ENCODE results near the gene GRAP2. TPM values are rescaled to one million over a fixed set of nuclear protein-coding genes. Genes with fewer than 3 reads are reported as not detected.
"Not testable (repeated sequence)": the region's sequence is repeated elsewhere in the genome, so short reads cannot be mapped to it uniquely, and the experiment has no call there.

Gene GRAP2
- total and polyA plus RNA-seq, 8 donors: 0.42 to 1.3 (median 0.79) TPM

DNA sequence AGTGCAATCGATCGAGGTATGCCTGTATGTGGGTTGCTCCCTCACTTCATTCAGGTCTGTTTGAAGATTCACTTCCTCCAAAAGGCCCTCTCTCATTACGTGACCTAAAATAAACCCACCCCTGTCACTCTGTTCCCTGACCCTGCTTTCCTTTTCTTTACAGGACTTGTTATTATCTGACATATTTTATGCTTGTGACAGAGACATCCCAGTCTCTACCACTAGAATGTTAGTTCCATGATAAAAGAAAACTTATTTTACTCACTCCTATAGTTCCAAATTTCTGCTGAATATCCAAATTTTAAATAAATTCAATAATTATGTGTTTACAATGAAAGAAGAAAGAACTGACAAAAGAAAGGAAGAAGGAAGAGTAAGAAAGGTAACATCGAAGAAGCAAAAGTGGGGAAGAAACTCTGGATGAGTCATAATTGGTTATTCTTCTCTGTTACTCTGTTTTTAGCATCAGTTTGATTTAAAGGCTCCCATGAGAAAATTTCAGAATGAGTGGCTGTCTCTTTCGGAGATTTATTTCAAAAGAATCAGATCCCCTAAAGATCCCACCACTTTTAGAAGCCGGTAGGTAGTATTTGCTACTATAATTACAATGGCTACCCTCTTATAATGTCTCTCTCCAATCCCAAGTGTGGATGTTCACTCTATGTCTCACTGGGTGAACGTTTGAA, 40.8 kb upstream of the GRAP2 start:
- no peaks in the 10 kb centered on the region for H3K4me1 ChIP-seq
- intact Hi-C loops (cut with DNase I): no loop called here
- H3K4me3 ChIP-seq: no peak overlapping the region
- no peak for TF ChIP-seq CTCF (IDR thresholded peaks at IDR 0.05)
- H3K36me3 ChIP-seq: no peaks in the 10 kb centered on the region
- WGBS, 2 donors: 56 to 68% methylated on average over 7 of the region's 7 CpGs
- no peak overlapping the region for H3K27ac ChIP-seq
- no peaks in the 10 kb centered on the region for H3K9me3 ChIP-seq
- ATAC-seq (no peak), DNase-seq (no peak), FAIRE-seq (no peak)
- peaks cover 0 to 6% (median 0%) of the 10 kb centered on the region in 4 donors for H3K27me3 ChIP-seq

DNA sequence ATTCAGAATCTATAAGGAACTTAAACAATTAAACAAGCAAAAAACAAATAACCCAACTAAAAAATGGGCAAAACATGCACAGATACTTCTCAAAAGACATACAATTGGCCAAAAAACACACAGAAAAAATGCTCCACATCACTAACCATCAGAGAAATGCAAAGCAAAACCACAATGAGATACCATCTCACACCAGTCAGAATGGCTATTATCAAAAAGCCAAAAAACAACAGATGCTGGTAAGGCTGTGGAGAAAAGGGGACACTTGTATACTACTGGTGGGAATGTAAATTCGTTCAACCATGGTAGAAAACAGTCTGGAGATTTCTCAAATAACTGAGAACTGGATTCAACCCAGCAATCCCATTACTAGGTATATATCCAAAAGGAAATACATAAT, 32.1 kb upstream of the GRAP2 start:
- intact Hi-C loops (cut with DNase I): no loop called here
- Histone ChIP-seq H3K9me3 (no peaks in the 10 kb centered on the region), H3K27me3 (no peaks in the 10 kb centered on the region), H3K4me3 (no peak overlapping the region), H3K36me3 (no peaks in the 10 kb centered on the region), H3K4me1 (peaks cover 0 to 5% (median 4%) of the 10 kb centered on the region in 3 donors), H3K27ac (no peak overlapping the region)
- no peak for TF ChIP-seq CTCF (IDR thresholded peaks at IDR 0.05)
- no peak for DNase-seq
- FAIRE-seq: no peak
- WGBS, 2 donors: 48 to 56% methylated on average over 1 of the region's 1 CpG
- ATAC-seq: no peak

DNA sequence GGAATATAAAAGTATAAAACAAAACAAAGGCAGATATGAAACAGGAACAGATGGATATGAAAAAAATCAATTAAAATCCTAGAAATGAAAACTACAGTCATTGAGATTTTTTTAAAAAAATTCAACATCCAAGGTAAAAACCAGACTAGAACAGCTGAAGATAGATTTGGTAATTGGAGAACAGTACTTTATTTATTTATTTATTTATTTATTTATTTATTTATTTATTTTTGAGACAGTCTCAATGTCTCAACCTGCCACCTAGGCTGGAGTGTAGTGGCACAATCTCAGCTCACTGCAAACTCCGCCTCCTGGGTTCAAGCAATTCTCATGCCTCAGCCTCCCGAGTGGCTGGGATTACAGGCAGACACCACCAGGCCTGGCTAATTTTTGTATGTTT, 31.1 kb upstream of the GRAP2 start:
- DNase-seq; intact Hi-C loops (cut with DNase I); H3K27ac ChIP-seq; FAIRE-seq; ATAC-seq; H3K4me3 ChIP-seq; H3K27me3 ChIP-seq; H3K9me3 ChIP-seq; H3K36me3 ChIP-seq; H3K4me1 ChIP-seq: not testable (repeated sequence)
- 95 to 96% methylated on average over 2 of the region's 2 CpGs for WGBS, 2 donors

DNA sequence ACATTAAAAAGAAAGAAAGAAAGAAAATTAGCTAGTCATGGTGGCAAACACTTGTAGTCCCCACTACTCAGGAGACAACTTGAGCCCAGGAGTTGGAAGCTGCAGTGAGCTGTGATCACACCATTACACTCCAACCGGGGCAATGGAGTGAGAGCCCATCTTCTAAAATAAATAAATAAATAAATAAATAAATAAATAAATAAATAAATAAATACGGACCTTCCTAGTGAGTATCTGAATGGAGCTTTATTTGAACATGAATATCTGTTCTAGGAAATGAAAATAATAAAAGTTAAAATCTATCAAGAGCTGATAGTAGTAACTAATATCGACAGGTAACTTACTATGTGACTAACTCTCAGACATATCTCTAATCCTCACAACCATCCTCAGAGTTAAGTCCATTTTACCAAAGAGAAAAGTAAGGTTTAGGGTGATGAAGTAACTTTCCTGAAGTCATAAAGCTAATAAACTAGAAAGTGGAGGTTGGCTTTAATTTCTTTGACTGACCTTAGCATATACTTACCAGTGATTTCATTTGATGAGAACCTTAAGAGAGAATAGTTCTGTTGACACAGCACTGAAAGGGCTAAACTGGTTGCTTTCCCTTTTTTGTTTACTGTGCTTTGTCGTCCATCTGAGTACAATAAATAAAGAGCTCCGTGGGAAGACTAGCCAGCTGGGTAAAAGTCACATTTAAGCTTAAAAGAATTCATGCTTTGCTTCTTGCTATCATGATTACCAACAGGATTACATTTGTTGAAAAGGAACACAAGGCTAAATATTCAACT, 29.7 kb upstream of the GRAP2 start:
- no peaks in the 10 kb centered on the region for H3K36me3 ChIP-seq
- H3K27ac ChIP-seq: no peak overlapping the region
- ATAC-seq: peak in 1 of 4 donors; percentile 57
- 48 to 50% methylated on average over 5 of the region's 5 CpGs for WGBS, 2 donors
- no peak overlapping the region for H3K4me3 ChIP-seq
- no peak for DNase-seq
- intact Hi-C loops (cut with DNase I): no loop called here
- peaks cover 0 to 5% (median 4%) of the 10 kb centered on the region in 3 donors for H3K4me1 ChIP-seq
- FAIRE-seq: no peak
- no peaks in the 10 kb centered on the region for H3K9me3 ChIP-seq
- TF ChIP-seq CTCF (IDR thresholded peaks at IDR 0.05): no peak
- no peaks in the 10 kb centered on the region for H3K27me3 ChIP-seq

DNA sequence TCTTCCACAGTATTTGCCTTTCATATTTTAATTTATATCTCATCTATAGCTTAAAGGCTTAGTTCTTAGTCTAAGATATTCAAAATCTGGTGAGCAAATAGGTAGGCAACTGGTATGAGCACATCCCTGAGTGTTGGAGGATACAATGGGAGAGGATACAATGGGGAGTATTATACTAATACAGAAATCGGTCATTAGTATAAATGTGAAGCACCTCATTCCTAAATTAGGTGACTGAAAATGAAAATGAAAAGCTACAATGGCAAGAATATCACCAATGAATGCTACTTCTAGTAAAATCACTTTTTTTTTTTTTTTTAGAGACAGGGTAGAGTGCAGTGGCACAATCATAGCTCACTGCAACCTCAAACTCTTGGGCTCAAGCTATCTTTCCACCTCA, 28.3 kb upstream of the GRAP2 start:
- intact Hi-C loops (cut with DNase I): no loop called here
- DNase-seq (no peak), FAIRE-seq (no peak), ATAC-seq (no peak)
- H3K27ac ChIP-seq: no peak overlapping the region
- 85 to 93% methylated on average over 1 of the region's 1 CpG for WGBS, 2 donors
- H3K36me3 ChIP-seq: no peaks in the 10 kb centered on the region
- no peaks in the 10 kb centered on the region for H3K9me3 ChIP-seq
- H3K4me3 ChIP-seq: no peak overlapping the region
- no peaks in the 10 kb centered on the region for H3K27me3 ChIP-seq
- TF ChIP-seq CTCF (IDR thresholded peaks at IDR 0.05): no peak
- peaks cover 0 to 5% (median 4%) of the 10 kb centered on the region in 3 donors for H3K4me1 ChIP-seq
